Mesothelial cell of epicardium (in vitro differentiated cells): ENCODE measurements around the gene CPEB4. TPM values are rescaled to one million over a fixed set of nuclear protein-coding genes. Genes with fewer than 3 reads are reported as not detected.

Source experiments
- DNase-seq, 2 experiments: peaks; one replicate each; pipeline ENCODE4 v3.0.0; 2021; ENCODE audit warnings: low spot score in 2 of 2; ENCODE audit not compliant: unreplicated experiment in 2 of 2
- H3K27ac Mint-ChIP-seq: 2 replicates; pipeline ENCODE4 v1.8.0; 2021; ENCODE audit warnings: mixed read lengths
- H3K27me3 Mint-ChIP-seq: 2 replicates; pipeline ENCODE4 v1.8.0; 2021; ENCODE audit warnings: low read depth, mixed read lengths
- H3K36me3 Mint-ChIP-seq: 2 replicates; pipeline ENCODE4 v1.8.0; 2021; ENCODE audit warnings: mixed read lengths
- H3K4me1 Mint-ChIP-seq: 2 replicates; pipeline ENCODE4 v1.8.0; 2021; ENCODE audit warnings: mixed read lengths
- H3K4me3 Mint-ChIP-seq: 2 replicates; pipeline ENCODE4 v1.8.0; 2021; ENCODE audit warnings: mild to moderate bottlenecking, moderate library complexity, mixed read lengths
- H3K9me3 Mint-ChIP-seq: 2 replicates; pipeline ENCODE4 v1.8.0; 2021; ENCODE audit warnings: mixed read lengths
- total RNA-seq: library from RNA; stranded (reverse); gene quantifications from 3 replicates; pipeline ENCODE4 v1.2.1, GENCODE V29; 2021
- TF ChIP-seq, protein P1 (sequence below): fragments of 200-600 bp; sonication (generic); IDR thresholded peaks from one replicate; pipeline ENCODE4 v1.5.0; 2021; ENCODE audit warnings: antibody characterized with exemption; ENCODE audit not compliant: unreplicated experiment

The CPEB4 gene
- total RNA-seq: 9.5 to 15.7 TPM (median 15.3 TPM) in 3 replicates

DNA sequence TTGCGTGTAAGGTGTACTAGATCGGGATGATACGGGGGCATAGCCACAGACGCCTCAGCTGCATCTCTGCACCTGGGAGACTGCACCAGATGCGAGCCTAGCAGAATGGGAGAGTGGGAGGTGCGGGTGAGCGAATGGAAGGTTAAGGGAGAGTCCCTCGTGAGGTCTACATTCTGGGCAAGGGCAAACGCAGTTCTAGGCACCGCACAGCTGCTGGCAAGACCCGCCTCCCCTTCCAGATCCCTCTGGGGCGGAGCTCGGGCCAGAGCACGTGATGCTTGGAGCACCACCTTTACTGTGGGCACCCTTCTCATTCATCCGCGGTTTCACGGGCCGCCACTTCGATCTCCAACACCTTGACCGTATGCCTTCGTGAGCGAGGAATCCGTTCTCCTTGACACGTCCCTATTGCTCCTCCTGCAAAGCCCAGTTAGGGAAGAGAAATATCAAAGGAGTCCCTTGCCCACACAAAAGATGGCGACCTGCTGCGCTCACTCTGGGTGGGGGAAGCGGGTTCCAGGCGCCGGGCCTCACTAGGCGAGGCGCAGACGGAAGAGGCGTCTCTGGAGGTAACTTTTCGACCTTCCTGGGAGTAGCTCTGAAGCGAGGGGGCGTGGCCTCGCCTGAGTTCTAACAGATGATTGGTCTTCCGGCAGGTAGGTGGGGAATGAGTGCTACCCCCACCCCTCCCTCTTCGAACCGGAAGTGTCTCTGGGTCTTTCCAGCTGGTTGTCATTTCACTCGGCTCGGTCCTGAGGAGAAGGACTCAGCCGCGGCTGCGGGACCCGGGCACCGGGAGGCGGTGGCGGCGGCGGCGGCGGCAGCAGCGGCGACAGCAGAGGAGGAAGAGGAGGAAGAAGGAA is at the start of gene CPEB4:
Gene CPEB4, plus strand, starts transcription at position 740 of the 863 bp plus-strand sequence. CDS start 1,385 bp downstream, outside the sequence.
- Mint-ChIP-seq H3K4me1 (peaks cover 34% of the 10 kb centered on the region), H3K36me3 (no peaks in the 10 kb centered on the region), H3K9me3 (no peaks in the 10 kb centered on the region), H3K4me3 (peak within 1 kb of the TSS; percentile 94), H3K27ac (peak within 1 kb of the TSS; percentile 100), H3K27me3 (peaks cover 13% of the 10 kb centered on the region)
- peak; percentile 95 to 96 for DNase-seq
- TF ChIP-seq, protein P1, sequence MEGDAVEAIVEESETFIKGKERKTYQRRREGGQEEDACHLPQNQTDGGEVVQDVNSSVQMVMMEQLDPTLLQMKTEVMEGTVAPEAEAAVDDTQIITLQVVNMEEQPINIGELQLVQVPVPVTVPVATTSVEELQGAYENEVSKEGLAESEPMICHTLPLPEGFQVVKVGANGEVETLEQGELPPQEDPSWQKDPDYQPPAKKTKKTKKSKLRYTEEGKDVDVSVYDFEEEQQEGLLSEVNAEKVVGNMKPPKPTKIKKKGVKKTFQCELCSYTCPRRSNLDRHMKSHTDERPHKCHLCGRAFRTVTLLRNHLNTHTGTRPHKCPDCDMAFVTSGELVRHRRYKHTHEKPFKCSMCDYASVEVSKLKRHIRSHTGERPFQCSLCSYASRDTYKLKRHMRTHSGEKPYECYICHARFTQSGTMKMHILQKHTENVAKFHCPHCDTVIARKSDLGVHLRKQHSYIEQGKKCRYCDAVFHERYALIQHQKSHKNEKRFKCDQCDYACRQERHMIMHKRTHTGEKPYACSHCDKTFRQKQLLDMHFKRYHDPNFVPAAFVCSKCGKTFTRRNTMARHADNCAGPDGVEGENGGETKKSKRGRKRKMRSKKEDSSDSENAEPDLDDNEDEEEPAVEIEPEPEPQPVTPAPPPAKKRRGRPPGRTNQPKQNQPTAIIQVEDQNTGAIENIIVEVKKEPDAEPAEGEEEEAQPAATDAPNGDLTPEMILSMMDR: no peak

DNA sequence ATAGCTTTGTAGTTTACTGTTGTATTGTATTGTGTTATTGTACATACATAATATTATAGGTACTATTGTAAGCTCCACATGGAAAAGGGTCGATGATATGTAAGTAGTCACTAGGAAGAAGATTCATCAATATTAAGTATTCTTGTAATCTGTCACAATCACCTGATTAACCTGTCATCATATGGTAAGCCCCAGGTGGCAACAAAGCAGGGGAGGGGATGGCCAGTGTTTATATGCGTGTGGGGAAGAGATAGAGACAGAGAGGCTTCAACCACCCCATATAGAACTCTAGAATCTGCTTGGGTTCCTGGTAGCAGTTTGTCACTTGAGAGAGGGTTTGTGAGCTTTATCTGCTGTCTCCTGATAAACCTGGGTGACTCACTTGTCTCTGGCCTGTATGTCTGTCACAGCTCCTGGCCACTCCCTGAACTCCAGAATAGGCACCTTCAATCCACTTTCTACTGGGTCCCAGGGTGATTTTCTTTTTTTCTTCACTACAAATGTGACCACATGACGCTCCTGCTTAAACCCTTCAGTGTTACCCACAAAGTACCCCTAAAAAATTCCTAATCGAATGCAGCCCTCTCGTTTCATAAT is 48.9 kb upstream of the CPEB4 start:
- Mint-ChIP-seq H3K36me3 (no peaks in the 10 kb centered on the region), H3K4me3 (no peak overlapping the region), H3K9me3 (no peaks in the 10 kb centered on the region), H3K27ac (no peak overlapping the region), H3K4me1 (peaks cover 12% of the 10 kb centered on the region), H3K27me3 (no peaks in the 10 kb centered on the region)
- DNase-seq: no peak
- TF ChIP-seq, protein P1: no peak

DNA sequence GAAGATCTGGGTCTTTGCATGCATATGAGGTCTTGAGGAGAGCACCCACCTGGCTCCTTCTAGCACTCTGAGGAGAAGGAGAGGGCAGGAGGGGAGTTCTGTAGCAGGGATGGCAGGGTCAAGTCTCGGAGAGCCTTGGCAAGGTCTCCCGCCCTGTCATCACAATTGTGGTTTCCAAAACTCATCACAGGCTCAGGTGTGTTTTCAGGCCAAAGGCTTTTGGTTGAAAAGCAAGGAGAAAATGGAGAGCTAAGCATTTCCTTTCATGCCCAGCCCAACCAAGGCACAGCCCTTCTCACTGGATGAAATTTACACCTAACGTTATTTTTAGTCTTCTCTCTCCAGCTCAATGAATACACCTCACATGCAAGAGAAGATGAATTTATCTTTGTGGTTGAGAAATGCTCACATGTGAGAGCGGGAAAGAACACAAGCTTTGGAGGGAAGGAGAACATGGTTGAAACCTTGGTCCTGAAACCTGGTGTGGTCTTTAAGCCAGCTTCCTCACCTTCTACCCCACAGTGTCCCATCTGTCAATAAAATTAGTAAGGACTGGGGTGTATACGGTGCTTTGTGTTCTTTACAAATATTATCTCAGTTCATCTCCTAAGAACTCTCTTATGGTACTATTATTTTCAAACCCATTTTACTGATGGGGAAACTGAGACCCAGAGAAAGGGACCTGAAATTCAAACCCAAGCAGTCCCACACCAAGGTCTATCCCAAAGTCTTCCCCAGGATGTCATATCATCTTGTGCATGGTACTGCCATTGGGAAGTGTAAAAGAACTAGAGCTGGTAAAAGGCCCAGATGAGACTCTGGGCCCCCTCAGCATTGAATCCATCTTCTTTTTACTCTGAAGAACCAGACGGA is 47.8 kb upstream of the CPEB4 start:
- no peaks in the 10 kb centered on the region for H3K27me3 Mint-ChIP-seq
- peaks cover 8% of the 10 kb centered on the region for H3K4me1 Mint-ChIP-seq
- H3K4me3 Mint-ChIP-seq: no peak overlapping the region
- TF ChIP-seq, protein P1: no peak
- no peaks in the 10 kb centered on the region for H3K9me3 Mint-ChIP-seq
- no peaks in the 10 kb centered on the region for H3K36me3 Mint-ChIP-seq
- H3K27ac Mint-ChIP-seq: no peak overlapping the region
- no peak for DNase-seq

DNA sequence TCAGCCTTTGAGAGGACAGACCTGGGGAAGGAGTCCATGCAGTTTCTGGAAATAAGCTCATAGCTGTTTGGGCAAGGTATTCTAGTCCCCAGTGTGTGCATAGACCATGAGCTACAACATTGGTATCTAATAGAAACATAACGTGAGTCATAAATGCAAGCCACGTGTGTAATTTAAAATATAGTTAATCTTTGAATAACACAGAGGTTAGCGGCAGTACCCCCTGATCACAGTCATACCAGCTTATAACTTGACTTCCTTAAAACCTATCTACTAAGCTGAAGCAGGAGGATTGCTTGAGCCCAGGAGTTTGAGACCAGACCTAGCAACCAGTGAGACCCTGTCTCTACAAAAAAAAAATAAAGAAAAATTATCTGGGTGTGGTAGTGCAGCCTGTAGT is 46.4 kb upstream of the CPEB4 start:
- no peak for DNase-seq
- no peak overlapping the region for H3K4me3 Mint-ChIP-seq
- no peaks in the 10 kb centered on the region for H3K9me3 Mint-ChIP-seq
- no peaks in the 10 kb centered on the region for H3K36me3 Mint-ChIP-seq
- H3K27ac Mint-ChIP-seq: no peak overlapping the region
- H3K27me3 Mint-ChIP-seq: no peaks in the 10 kb centered on the region
- peaks cover 8% of the 10 kb centered on the region for H3K4me1 Mint-ChIP-seq
- TF ChIP-seq, protein P1: no peak

DNA sequence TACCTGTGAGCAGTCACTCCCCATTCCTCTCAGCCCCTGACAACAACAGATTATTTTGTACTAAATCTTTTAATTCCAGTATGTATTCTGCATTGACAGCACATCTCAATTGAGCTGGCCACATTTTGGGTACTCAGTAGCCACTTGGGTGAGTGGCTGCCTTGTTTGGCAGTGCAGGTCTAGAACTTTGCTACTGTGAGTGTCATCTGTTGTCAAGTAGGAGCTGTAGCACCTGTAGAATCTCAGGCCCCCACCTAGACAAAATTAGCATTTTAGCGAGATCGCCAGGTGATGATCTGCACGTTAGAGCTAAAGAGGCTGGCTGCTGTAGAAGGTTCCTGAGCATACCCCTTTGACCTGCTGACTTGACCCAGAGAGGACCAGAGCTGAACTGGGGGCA is 44.4 kb upstream of the CPEB4 start:
- Mint-ChIP-seq H3K36me3 (no peaks in the 10 kb centered on the region), H3K27me3 (no peaks in the 10 kb centered on the region), H3K4me3 (no peak overlapping the region), H3K27ac (no peak overlapping the region), H3K9me3 (peaks cover 11% of the 10 kb centered on the region), H3K4me1 (peaks cover 8% of the 10 kb centered on the region)
- TF ChIP-seq, protein P1: no peak
- no peak for DNase-seq
